ENCODE measurements around the gene MAP7.
A peak's percentile ranks its signal among the peaks of the same experiment; 100 is the strongest.

The MAP7 gene

GRCh38 chr6:136506124-136506799, 44.0 kb downstream of the MAP7 start:
- no peak for TF ChIP-seq CTCF (IDR thresholded peaks at IDR 0.05; ENCODE audit: low read depth, low read length)
- Histone ChIP-seq H3K4me3 (ENCODE audit: low read depth, low read length) (no peak overlapping the region), H3K27ac (no peak overlapping the region), H3K36me3 (no peaks in the 10 kb centered on the region), H3K27me3 (ENCODE audit: insufficient read depth, low read depth, severe bottlenecking) (no peaks in the 10 kb centered on the region), H3K9me3 (ENCODE audit: severe bottlenecking) (no peaks in the 10 kb centered on the region)
- no peak for DNase-seq

GRCh38 chr6:136503303-136504029, 46.8 kb downstream of the MAP7 start:
- no peak for TF ChIP-seq CTCF (IDR thresholded peaks at IDR 0.05; ENCODE audit: low read depth, low read length)
- H3K4me3 ChIP-seq (ENCODE audit: low read depth, low read length): no peak overlapping the region
- peak; percentile 47 for DNase-seq
- no peaks in the 10 kb centered on the region for H3K27me3 ChIP-seq (ENCODE audit: insufficient read depth, low read depth, severe bottlenecking)
- peak overlapping the region; percentile 10; the same call in 1 of the 2 replicates for H3K27ac ChIP-seq
- H3K9me3 ChIP-seq (ENCODE audit: severe bottlenecking): no peaks in the 10 kb centered on the region
- H3K36me3 ChIP-seq: no peaks in the 10 kb centered on the region

GRCh38 chr6:136502786-136503185, 47.4 kb downstream of the MAP7 start:
- Histone ChIP-seq H3K9me3 (ENCODE audit: severe bottlenecking) (no peaks in the 10 kb centered on the region), H3K27ac (peak overlapping the region; percentile 10; the same call in 1 of the 2 replicates), H3K27me3 (ENCODE audit: insufficient read depth, low read depth, severe bottlenecking) (no peaks in the 10 kb centered on the region), H3K4me3 (ENCODE audit: low read depth, low read length) (no peak overlapping the region), H3K36me3 (no peaks in the 10 kb centered on the region)
- no peak for TF ChIP-seq CTCF (IDR thresholded peaks at IDR 0.05; ENCODE audit: low read depth, low read length)
- DNase-seq: no peak

GRCh38 chr6:136501514-136501913, 48.7 kb downstream of the MAP7 start:
- Histone ChIP-seq H3K4me3 (ENCODE audit: low read depth, low read length) (no peak overlapping the region), H3K9me3 (ENCODE audit: severe bottlenecking) (no peaks in the 10 kb centered on the region), H3K27ac (no peak overlapping the region), H3K27me3 (ENCODE audit: insufficient read depth, low read depth, severe bottlenecking) (no peaks in the 10 kb centered on the region), H3K36me3 (no peaks in the 10 kb centered on the region)
- no peak for DNase-seq
- TF ChIP-seq CTCF (IDR thresholded peaks at IDR 0.05; ENCODE audit: low read depth, low read length): no peak

GRCh38 chr6:136501096-136501495, 49.1 kb downstream of the MAP7 start:
- Histone ChIP-seq H3K36me3 (no peaks in the 10 kb centered on the region), H3K9me3 (ENCODE audit: severe bottlenecking) (no peaks in the 10 kb centered on the region), H3K27ac (no peak overlapping the region), H3K27me3 (ENCODE audit: insufficient read depth, low read depth, severe bottlenecking) (no peaks in the 10 kb centered on the region), H3K4me3 (ENCODE audit: low read depth, low read length) (no peak overlapping the region)
- no peak for TF ChIP-seq CTCF (IDR thresholded peaks at IDR 0.05; ENCODE audit: low read depth, low read length)
- DNase-seq: no peak

Data from WERI-Rb-1 (cell line).